ENCODE measurements around the gene TYW1.

DNA sequence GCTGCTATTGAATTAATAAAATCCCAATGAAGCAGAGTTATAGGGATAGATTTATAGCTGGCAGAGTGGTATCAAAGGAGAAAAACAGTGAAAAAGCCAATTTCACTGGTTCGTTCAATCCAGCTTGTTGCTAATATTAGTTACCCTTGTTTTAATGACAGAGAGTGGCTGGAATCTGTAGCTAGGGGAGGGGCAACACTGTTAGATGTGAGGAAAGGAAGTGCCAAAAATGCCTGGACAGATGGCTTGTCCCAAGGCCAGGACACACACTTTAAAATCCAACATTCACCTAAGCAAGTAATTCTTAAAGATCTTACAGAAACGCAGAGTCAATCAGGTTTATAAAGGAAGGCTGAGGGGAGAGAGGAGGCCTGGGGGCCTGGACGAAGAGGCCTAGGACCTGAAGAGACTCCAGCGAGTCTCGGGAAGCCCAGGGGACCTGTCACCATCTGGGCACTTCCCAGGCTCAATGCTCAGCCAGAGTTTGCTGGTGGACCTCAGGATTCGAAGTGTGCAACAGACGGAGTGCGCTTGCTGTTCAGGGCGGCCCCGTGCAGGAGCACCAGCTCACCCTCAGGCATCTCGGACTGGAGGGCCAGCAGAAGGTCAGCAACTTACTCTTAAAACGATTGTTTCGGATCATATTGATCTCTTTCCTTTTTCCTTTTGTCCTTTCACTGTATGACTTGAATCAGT lies 38.9 kb upstream of the TYW1 start:
- TF ChIP-seq, protein P1, sequence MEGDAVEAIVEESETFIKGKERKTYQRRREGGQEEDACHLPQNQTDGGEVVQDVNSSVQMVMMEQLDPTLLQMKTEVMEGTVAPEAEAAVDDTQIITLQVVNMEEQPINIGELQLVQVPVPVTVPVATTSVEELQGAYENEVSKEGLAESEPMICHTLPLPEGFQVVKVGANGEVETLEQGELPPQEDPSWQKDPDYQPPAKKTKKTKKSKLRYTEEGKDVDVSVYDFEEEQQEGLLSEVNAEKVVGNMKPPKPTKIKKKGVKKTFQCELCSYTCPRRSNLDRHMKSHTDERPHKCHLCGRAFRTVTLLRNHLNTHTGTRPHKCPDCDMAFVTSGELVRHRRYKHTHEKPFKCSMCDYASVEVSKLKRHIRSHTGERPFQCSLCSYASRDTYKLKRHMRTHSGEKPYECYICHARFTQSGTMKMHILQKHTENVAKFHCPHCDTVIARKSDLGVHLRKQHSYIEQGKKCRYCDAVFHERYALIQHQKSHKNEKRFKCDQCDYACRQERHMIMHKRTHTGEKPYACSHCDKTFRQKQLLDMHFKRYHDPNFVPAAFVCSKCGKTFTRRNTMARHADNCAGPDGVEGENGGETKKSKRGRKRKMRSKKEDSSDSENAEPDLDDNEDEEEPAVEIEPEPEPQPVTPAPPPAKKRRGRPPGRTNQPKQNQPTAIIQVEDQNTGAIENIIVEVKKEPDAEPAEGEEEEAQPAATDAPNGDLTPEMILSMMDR (IDR thresholded peaks at IDR 0.05; ENCODE audit: insufficient read depth, low read length, poor library complexity, severe bottlenecking): no peak
- TF ChIP-seq EZH2phosphoT487 (conservative IDR thresholded peaks at IDR 0.05; ENCODE audit: low read length): no peak
